ENCODE data around the gene SUCLG2.

- TF ChIP-seq CTCF (IDR thresholded peaks at IDR 0.05) (no peak), POLR2A (IDR thresholded peaks at IDR 0.05) (no peak)
Measured at GRCh38 chr3:67684211-67684610, 29.8 kb upstream of the SUCLG2 start.
